Stimulated activated naive CD8-positive, alpha-beta T cell treated with anti-CD3 and anti-CD28 coated beads, Interleukin-15, Interleukin-2, amounts not matched to agents 100 ng/mL and 50 ng/mL, for 24 hours (primary cell): ENCODE measurements around the gene MLLT3.
A peak's percentile ranks its signal among the peaks of the same experiment; 100 is the strongest.
"Not testable (repeated sequence)": the region's sequence is repeated elsewhere in the genome, so short reads cannot be mapped to it uniquely, and the experiment has no call there.

Experiments
- H3K27ac Mint-ChIP-seq: one replicate; pipeline ENCODE4 v1.8.0; 2021; ENCODE audit warnings: mild to moderate bottlenecking, mixed read lengths
- H3K27me3 Mint-ChIP-seq: one replicate; pipeline ENCODE4 v1.8.0; 2021; ENCODE audit warnings: mixed read lengths
- H3K36me3 Mint-ChIP-seq: one replicate; pipeline ENCODE4 v1.8.0; 2021; ENCODE audit warnings: low read depth, mixed read lengths
- H3K4me1 Mint-ChIP-seq: one replicate; pipeline ENCODE4 v1.8.0; 2021; ENCODE audit warnings: low read depth, mixed read lengths
- H3K4me3 Mint-ChIP-seq: one replicate; pipeline ENCODE4 v1.8.0; 2021; ENCODE audit warnings: mild to moderate bottlenecking, mixed read lengths
- H3K9me3 Mint-ChIP-seq: one replicate; pipeline ENCODE4 v1.8.0; 2021; ENCODE audit warnings: mixed read lengths

MLLT3 gene

DNA sequence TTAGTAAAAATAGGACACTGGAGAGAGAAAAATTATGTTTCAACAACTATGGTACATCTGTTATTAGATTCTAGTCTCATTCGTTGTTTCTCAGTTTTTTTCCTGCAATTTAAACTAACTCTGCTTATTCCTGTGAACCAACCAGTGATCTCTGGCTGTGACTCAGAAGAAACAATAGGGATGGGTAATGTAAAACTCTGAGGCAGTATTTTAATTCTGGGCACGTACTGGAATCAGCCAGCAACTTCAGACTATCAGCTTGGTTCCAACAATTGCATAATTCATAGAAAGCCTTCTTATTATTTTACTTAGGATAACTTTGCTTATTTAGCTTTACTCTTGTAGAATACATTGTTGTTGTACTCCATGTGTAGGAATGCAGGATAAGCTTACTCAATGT lies 28.8 kb downstream of the MLLT3 start:
- Mint-ChIP-seq H3K27me3 (no peaks in the 10 kb centered on the region), H3K36me3 (peaks cover 26% of the 10 kb centered on the region), H3K27ac (no peak overlapping the region), H3K9me3 (peaks cover 6% of the 10 kb centered on the region), H3K4me1 (peaks cover 43% of the 10 kb centered on the region), H3K4me3 (no peak overlapping the region)

DNA sequence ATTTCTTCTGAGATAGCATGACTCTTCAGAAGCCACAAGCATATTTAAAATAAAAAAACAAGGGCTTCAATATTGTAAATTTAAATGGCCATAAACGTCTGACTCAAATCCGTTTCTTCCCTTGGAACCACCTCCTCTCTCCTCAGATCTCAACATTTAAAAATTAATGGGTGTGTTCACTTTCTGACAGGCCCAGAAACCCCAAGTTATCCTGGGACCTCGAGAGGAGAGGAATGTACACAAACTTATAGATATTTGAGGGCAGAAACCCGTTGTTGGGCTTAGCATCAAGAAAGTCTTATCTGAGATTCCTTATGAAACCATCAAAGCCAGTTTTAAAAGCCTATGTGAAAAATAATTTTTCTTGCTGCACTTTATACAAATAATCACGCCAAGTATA lies 29.2 kb downstream of the MLLT3 start:
- Mint-ChIP-seq H3K4me1 (peaks cover 39% of the 10 kb centered on the region), H3K27me3 (no peaks in the 10 kb centered on the region), H3K4me3 (no peak overlapping the region), H3K27ac (no peak overlapping the region), H3K9me3 (peaks cover 6% of the 10 kb centered on the region), H3K36me3 (peaks cover 26% of the 10 kb centered on the region)

DNA sequence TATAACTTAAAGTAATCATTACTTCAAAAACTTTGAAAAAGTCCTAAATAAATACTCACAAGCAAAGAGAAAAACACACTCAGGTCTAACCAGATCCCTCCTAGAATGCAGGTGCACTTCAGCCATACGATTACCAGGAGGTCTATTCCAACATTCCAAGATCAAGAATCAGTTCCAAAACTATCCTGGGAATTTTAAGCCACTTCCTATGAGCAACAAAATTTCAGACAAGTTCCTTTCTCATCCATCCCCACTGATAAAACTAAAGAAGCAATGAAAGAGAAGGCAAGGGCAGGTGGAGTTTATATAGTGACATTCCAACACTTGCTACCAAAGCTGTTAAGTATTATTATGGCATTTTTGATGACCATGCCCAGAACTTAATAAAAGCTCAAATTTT lies 29.6 kb downstream of the MLLT3 start:
- H3K27ac Mint-ChIP-seq, result no peak overlapping the region
- no peak overlapping the region for H3K4me3 Mint-ChIP-seq
- peaks cover 6% of the 10 kb centered on the region for H3K9me3 Mint-ChIP-seq
- peaks cover 26% of the 10 kb centered on the region for H3K36me3 Mint-ChIP-seq
- peaks cover 34% of the 10 kb centered on the region for H3K4me1 Mint-ChIP-seq
- no peaks in the 10 kb centered on the region for H3K27me3 Mint-ChIP-seq

DNA sequence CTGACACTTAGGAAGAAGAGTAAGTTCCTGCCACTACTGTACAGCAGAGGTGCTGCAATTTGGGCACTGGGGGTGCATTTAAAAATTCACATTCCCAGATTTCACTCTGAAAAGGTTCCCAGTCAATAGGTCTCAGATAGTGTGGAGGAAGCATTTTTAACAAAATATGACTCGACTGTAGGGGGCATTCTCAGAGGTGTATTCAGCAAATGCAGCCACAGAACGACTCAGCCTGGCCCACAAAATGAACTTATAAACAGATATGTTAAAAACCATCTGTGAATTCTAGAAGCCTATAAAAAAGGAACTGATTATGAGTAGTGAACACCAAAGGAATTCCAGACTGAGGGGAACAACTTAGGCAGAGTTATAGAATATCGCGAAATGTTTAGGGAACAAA lies 31.1 kb downstream of the MLLT3 start:
- Mint-ChIP-seq H3K4me1 (peaks cover 32% of the 10 kb centered on the region), H3K27ac (no peak overlapping the region), H3K27me3 (no peaks in the 10 kb centered on the region), H3K4me3 (no peak overlapping the region), H3K36me3 (peaks cover 26% of the 10 kb centered on the region), H3K9me3 (peaks cover 10% of the 10 kb centered on the region)

DNA sequence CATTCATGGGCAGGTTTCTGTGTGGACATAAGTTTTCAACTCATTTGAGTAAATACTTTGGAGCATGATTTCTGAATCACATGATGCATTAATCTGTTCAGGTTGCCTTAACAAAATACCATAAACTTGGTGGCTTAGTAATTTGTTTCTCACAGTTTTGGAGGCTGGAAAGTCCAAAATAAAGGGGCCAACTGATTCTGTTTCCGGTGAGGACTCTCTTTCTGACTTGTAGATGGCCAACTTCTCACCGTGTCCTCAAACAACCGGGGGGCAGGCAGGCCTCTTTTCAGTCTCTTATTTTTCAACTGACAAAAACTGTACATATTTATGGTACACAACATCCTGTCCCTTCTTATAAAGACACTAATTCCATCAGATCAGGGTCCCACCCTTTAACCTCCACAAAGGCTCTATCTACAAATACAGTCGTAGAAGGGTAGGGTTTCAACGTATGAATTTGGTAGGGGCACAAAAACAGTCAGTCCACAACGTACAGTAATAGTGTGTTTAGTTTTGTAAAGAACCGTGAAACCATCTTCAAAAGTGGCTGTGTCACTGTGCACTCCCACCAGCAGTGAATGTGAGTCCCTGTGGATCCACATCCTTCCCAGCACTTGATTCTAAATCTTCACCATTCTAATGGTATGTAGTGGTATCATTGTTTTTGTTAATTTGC lies 37.2 kb downstream of the MLLT3 start:
- H3K27me3 Mint-ChIP-seq, result no peaks in the 10 kb centered on the region
- no peak overlapping the region for H3K4me3 Mint-ChIP-seq
- H3K27ac Mint-ChIP-seq, result no peak overlapping the region
- peaks cover 7% of the 10 kb centered on the region for H3K9me3 Mint-ChIP-seq
- peaks cover 24% of the 10 kb centered on the region for H3K36me3 Mint-ChIP-seq
- peaks cover 56% of the 10 kb centered on the region for H3K4me1 Mint-ChIP-seq

DNA sequence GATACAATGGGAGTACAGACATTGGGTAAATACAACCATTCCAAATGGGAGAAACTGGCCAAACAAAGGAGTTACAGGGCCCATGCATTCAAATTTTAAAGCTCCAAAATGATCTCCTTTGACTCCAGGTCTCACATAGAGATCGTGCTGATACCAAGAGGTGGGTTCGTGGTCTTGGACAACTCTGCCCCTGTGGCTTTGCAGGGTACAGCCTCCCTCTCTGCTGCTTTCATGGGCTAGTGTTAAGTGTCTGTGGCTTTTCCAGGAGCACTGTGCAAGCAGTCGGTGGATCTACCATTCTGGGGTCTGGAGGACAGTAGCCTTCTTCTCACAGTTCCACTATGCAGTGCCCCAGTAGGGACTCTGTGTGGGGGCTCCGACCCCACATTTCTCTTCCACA lies 39.2 kb downstream of the MLLT3 start:
- not testable (repeated sequence) for H3K27me3 Mint-ChIP-seq, H3K9me3 Mint-ChIP-seq, H3K4me3 Mint-ChIP-seq
- Mint-ChIP-seq H3K27ac (peak overlapping the region; percentile 63), H3K4me1 (peaks cover 67% of the 10 kb centered on the region), H3K36me3 (peaks cover 25% of the 10 kb centered on the region)

DNA sequence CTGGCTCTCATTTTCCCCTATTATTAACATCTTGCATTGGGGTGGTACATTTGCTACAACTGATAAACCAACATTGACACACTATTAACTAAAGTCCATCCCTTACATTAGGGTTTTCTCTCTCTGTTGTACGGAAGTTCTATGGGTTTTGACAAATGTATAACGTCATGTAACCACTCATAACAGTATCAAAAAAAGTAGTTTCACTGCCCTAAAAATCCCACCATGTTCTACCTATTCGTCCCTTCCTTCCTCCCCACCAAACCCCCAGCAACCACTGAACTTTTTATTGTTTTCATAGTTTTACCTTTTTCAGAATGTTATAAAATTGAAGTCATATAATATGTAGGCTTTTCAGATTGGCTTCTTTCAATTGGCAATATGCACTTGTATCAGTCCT lies 40.1 kb downstream of the MLLT3 start:
- H3K4me1 Mint-ChIP-seq, result peaks cover 70% of the 10 kb centered on the region
- H3K9me3 Mint-ChIP-seq, result peaks cover 7% of the 10 kb centered on the region
- peak overlapping the region; percentile 63 for H3K27ac Mint-ChIP-seq

DNA sequence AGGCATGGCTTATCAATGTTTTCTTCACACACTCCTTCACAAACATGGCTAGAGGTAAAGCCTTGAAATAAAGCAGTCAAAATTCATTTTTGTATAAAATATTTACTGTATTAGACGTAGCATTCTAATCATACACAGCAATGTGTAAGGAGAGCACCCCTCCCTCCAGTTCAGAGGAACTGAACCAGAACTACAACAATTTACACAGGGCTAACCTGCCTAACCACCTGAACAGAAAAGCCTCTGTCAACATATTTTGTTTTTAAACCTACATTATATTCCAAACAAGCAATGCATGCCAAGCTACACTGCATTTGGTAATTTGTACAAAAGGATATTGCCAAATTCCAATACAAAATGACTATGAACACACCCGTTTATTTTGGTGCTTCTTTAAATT lies 41.6 kb downstream of the MLLT3 start:
- H3K27ac Mint-ChIP-seq, result no peak overlapping the region
- H3K9me3 Mint-ChIP-seq, result peaks cover 12% of the 10 kb centered on the region
- H3K36me3 Mint-ChIP-seq, result peaks cover 44% of the 10 kb centered on the region
- H3K4me1 Mint-ChIP-seq, result peaks cover 74% of the 10 kb centered on the region
- no peaks in the 10 kb centered on the region for H3K27me3 Mint-ChIP-seq
- H3K4me3 Mint-ChIP-seq, result no peak overlapping the region

More for the DNA sequence above, 40.1 kb downstream of the MLLT3 start:
- no peaks in the 10 kb centered on the region for H3K27me3 Mint-ChIP-seq
- H3K4me3 Mint-ChIP-seq, result peak overlapping the region; percentile 5
- H3K36me3 Mint-ChIP-seq, result peaks cover 31% of the 10 kb centered on the region

DNA sequence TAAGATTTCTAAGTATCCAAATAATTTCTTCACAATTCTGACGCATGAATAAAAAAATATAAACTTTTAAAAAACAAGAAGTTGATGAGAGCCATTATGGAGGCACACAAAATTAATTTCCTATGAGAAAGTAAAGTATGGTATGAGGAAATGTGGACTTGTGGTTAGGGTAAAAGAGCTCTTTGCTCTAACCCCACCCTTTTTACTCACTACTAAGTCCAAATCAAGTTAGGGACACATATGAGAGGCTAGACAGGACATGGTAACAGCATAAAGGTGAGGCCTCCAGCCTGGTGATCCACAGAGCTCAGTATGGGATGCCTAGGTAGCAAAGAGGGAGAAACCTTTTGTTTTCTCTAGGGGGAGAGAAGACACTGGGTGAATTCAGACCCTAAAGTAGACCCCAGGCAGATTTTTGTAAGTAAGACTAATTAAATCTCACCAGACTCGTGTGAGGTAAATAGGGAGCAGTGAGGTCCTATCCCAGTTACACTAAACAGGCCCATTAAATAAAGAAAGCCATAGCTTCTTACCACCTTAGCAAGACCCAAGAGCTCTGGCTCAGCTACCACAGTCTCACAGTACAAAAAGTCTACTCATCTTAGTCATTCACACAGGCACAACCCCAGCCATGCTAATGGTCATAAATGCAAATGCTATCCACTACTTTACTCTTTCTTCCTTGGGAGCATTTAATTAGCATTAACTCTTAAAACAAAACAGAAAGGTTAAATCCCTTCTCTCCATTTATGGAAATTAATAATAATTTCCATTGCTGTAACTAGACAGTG lies 42.6 kb downstream of the MLLT3 start:
- peaks cover 43% of the 10 kb centered on the region for H3K36me3 Mint-ChIP-seq
- peaks cover 70% of the 10 kb centered on the region for H3K4me1 Mint-ChIP-seq
- H3K4me3 Mint-ChIP-seq, result no peak overlapping the region
- H3K9me3 Mint-ChIP-seq, result peaks cover 10% of the 10 kb centered on the region
- no peaks in the 10 kb centered on the region for H3K27me3 Mint-ChIP-seq
- H3K27ac Mint-ChIP-seq, result peak overlapping the region; percentile 34

DNA sequence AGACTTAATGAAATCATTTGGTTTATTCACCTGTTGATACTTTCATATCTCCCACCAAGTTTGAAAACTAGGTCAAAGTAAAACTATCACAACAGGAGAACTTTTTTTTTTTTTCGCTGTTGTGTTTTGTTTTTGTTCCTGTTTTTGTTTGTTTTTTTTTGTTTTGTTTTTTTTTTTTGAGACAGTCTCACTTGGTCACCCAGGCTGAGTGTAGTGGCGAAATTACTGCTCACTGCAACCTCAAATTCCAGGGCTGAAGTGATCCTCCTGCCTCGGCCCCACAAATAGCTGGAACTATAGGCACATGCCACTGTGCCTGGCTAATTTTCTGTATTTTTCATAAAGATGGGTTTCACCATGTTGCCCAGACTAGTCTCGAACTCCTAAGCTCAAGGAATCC lies 49.3 kb downstream of the MLLT3 start:
- Mint-ChIP-seq H3K4me1 (peaks cover 69% of the 10 kb centered on the region), H3K36me3 (peaks cover 36% of the 10 kb centered on the region), H3K4me3 (no peak overlapping the region), H3K27ac (no peak overlapping the region), H3K27me3 (no peaks in the 10 kb centered on the region), H3K9me3 (peaks cover 10% of the 10 kb centered on the region)

DNA sequence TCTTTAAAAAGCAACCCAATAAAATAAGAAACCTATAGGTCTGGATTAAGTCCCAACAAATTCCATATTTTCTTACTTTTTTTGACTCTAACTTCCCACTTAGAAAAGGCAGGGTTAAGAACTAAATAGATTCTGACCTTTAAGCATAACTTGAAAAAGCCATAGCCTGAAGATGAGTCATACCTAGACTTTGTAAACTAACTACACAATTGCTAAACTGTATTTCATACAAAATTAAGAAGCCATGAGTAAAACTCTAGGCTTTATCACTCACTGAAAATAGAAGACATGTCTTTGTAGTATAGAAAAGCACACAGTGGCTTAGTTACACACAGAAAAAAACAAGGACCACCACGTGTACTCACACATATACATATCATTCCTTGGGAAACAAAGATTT lies 51.5 kb downstream of the MLLT3 start:
- H3K4me1 Mint-ChIP-seq, result peaks cover 64% of the 10 kb centered on the region
- no peaks in the 10 kb centered on the region for H3K27me3 Mint-ChIP-seq
- no peak overlapping the region for H3K27ac Mint-ChIP-seq
- peaks cover 20% of the 10 kb centered on the region for H3K36me3 Mint-ChIP-seq
- no peak overlapping the region for H3K4me3 Mint-ChIP-seq
- H3K9me3 Mint-ChIP-seq, result no peaks in the 10 kb centered on the region

DNA sequence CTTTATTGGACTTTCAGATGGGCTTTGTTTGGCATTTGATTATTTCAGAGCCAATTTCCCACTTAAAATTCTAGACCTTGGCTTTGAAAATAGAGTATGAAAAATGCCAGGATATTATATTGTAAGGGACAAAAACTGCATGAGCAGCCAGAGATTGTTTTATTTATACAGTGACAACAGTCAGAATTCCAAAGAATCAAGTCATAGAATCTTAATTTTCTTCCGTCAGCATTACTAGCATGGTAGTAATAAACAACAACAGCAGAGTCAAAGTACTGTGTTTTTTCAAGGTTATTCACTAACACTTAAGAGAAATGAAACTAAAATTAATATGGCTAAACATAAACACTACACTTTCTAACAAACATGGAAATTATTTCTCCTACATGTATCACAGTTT lies 52.2 kb downstream of the MLLT3 start:
- H3K4me3 Mint-ChIP-seq, result no peak overlapping the region
- H3K9me3 Mint-ChIP-seq, result no peaks in the 10 kb centered on the region
- H3K27me3 Mint-ChIP-seq, result no peaks in the 10 kb centered on the region
- H3K36me3 Mint-ChIP-seq, result peaks cover 15% of the 10 kb centered on the region
- no peak overlapping the region for H3K27ac Mint-ChIP-seq
- peaks cover 63% of the 10 kb centered on the region for H3K4me1 Mint-ChIP-seq

DNA sequence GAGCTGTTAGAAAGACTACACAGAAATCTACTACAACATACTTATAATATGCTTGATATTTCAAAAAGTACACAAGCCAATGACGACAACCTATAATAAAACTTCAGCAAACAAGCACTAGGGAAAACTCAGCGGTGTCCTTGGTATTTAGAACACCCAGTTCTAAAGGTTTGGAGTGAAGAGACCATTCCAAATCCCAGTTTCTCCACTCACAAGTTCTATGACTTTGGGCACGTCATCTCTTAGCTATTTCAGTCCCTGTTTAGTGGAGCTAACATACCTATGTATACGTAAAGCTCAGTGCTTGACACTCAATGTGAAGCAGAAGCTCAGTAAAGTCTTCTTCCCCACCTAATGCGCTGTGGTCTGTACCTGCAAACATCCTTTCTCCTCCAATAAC lies 52.8 kb downstream of the MLLT3 start:
- no peak overlapping the region for H3K27ac Mint-ChIP-seq
- H3K4me1 Mint-ChIP-seq, result peaks cover 57% of the 10 kb centered on the region
- no peak overlapping the region for H3K4me3 Mint-ChIP-seq
- no peaks in the 10 kb centered on the region for H3K27me3 Mint-ChIP-seq
- peaks cover 9% of the 10 kb centered on the region for H3K36me3 Mint-ChIP-seq
- no peaks in the 10 kb centered on the region for H3K9me3 Mint-ChIP-seq

DNA sequence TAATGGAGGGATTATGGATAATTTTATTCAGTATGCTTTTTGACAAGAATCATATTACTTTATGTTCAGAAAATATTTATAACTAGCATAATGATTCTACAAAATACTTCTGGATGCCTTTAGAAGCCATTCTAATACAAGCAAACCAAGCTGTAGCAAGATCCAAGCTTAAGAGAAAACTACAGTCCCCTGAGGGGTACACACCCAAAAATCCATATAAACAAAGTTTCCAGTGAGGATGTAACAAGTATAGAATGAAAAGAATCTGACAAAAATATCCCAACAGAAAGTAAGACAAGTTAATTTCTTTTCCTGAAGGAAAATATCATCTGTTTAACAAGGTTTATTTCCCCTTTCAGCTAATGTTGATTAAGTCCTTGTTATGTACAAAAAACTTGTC lies 53.9 kb downstream of the MLLT3 start:
- Mint-ChIP-seq H3K4me1 (peaks cover 57% of the 10 kb centered on the region), H3K4me3 (no peak overlapping the region), H3K27me3 (no peaks in the 10 kb centered on the region), H3K9me3 (no peaks in the 10 kb centered on the region), H3K36me3 (peaks cover 8% of the 10 kb centered on the region), H3K27ac (no peak overlapping the region)

DNA sequence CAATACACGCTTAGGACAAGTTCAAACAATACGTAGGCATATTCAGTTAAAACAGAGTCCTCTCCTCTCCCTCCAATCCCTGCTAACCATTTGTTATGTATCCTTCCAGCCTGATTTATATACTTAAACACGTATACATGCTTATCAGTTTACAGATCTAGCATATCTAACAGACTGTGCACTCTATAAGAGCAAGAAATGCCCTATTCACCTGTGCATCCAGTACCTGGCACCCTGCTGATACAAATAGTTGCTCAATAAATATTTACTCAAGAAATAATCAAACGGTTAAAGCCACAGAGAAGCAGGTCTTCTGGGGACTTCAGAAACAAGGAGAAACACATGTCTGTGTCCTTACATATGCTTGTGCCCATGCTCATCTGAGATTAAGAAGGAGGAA lies 55.9 kb downstream of the MLLT3 start:
- Mint-ChIP-seq H3K4me1 (peaks cover 61% of the 10 kb centered on the region), H3K36me3 (peaks cover 5% of the 10 kb centered on the region), H3K27ac (no peak overlapping the region)

DNA sequence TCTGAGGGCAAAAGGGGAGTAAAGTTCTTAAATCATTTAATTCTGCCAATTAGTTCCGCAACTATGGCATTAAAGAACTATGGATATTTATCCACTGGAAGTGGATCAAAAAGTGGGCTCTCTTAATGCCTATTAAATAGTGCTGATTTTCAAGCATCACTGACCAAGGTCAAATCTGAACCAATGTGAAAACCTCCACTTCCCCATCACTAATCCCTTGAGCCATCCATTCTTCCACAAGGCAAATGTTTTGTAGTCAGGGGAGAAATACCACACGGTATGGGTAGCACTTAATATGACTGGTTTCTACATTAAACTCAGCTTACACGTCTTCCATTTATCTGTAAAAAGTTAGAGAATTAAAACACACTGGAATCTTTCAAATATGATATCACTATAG lies 57.6 kb downstream of the MLLT3 start:
- H3K27me3 Mint-ChIP-seq, result no peaks in the 10 kb centered on the region
- H3K27ac Mint-ChIP-seq, result no peak overlapping the region
- peaks cover 62% of the 10 kb centered on the region for H3K4me1 Mint-ChIP-seq
- no peak overlapping the region for H3K4me3 Mint-ChIP-seq
- peaks cover 5% of the 10 kb centered on the region for H3K36me3 Mint-ChIP-seq
- no peaks in the 10 kb centered on the region for H3K9me3 Mint-ChIP-seq

More for the DNA sequence above, 55.9 kb downstream of the MLLT3 start:
- H3K27me3 Mint-ChIP-seq, result no peaks in the 10 kb centered on the region
- H3K4me3 Mint-ChIP-seq, result no peak overlapping the region
- no peaks in the 10 kb centered on the region for H3K9me3 Mint-ChIP-seq
